Measurements from ENCODE around the gene YY1.

GRCh38 chr14:100285913-100286400 is 47.0 kb downstream of the YY1 start:
- TF ChIP-seq POLR2AphosphoS5 (IDR thresholded peaks at IDR 0.05; ENCODE audit: insufficient read depth in 1 of 2, low read depth in 1 of 2) = no peak
- TF ChIP-seq CTCF (IDR thresholded peaks at IDR 0.05) = no peak
- no peak for TF ChIP-seq POLR2A (IDR thresholded peaks at IDR 0.05)

Measured in vagina (tissue), 2 donors.